CD4-positive, alpha-beta T cell treated with Interleukin-17A for 4 hours (primary cell): ENCODE data around the gene EWSR1.
A peak's percentile ranks its signal among the peaks of the same experiment; 100 is the strongest.

Source experiments
- DNase-seq: peaks from one replicate; pipeline ENCODE4 v3.0.0-alpha.2; 2020; ENCODE audit warnings: mixed read lengths

Gene EWSR1

DNA sequence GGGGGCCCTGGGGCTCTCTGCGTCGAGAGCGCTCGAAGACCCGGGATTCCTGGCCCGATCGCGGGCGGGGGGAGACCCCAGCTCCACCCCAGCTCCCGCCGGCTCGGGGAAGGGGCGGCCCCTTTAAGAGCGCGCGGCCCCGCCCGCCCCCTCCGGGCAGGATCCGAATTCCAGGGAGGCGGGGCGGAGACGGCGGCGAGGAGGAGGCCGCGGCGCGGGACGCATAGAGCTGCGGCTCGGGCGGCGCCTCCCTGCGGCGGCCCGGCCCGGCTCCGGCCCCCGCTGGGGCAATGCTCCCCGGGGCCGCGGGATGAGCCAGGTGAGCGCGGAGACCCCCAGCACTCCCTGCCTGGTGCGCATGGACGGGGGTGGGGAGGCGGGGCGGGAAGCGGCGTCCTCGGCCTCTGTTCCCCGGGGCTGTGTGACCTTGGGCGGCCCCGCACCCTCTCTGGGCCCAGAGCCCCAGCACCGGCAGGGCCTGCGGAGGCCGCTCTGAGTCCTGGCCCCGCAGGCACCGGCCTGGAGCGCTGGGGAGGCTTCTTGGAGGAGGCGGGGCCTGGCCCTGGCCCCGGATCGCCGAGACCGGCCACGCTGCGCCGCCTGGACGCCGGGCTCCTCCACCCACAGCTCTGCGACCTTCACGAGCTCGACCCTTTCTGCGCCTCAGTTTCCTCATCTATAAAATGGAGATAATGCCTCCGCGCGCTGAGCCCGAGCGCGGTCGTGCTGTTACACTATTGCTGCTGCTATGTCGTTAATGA, 38.9 kb downstream of the EWSR1 start:
- peak; percentile 56 for DNase-seq

DNA sequence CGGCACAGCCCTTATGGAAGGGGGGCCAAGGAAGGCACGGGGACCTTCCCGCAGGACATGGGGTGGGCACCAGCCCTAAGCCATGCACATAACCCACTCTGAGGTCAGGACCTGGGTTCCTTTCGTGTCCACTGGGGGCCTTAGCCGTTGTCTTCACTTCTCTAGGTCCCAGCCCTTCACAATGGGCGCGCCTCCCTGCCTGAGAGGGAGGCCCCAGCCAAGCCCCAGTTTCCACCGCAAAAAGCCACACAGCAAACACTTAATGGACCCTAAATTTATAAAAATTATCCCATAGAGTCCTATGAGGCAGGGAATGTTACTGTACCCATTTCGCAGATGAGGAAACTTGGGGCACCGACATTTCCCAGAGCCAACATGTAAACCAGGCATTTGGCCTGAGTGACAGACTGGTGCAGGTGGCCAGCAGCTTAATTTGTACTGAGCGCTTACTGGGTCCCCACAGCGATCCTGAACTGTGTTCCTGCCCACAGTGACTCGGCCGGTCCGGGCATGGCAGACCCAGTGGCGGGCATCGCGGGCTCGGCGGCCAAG, 39.6 kb downstream of the EWSR1 start:
- DNase-seq = no peak

DNA sequence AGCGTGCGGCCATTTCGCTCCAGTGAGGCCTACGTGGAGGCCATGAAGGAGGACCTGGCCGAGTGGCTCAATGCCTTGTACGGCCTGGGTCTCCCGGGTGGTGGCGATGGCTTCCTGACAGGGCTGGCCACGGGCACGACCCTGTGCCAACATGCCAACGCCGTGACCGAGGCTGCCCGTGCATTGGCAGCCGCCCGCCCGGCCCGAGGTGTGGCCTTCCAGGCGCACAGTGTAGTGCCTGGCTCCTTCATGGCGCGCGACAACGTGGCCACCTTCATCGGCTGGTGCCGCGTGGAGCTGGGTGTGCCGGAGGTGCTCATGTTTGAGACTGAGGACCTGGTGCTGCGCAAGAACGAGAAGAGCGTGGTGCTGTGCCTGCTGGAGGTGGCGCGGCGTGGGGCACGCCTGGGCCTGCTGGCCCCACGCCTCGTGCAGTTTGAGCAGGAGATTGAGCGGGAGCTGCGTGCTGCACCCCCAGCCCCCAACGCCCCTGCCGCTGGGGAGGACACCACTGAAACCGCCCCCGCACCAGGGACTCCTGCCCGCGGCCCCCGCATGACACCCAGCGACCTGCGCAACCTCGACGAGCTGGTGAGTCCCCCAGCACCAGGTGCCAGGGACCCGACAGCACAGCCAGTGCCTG, 40.2 kb downstream of the EWSR1 start:
- DNase-seq = no peak

DNA sequence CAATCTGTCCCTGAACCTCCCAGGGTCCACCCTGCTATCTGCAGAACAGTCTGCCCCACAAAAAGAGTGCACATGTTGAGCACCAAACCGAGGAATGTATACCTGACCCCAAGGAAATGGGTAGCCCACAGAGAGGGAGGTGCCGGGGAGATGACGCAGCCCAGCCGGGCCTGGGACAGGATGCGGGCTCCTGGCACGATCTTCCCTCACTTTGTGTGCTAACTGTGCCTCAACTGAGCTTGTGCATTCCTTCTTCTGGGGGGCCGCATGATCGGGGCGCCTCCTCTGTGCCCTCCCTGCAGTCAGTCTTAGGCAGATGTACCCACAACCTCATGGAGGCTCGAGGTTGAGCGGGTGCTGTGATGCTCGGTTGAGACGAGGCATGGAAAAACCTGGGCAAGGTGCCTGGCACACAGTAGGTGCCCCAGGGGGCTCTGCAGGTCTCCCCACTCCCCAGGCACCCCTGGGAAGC, 40.8 kb downstream of the EWSR1 start:
- DNase-seq = peak; percentile 40

DNA sequence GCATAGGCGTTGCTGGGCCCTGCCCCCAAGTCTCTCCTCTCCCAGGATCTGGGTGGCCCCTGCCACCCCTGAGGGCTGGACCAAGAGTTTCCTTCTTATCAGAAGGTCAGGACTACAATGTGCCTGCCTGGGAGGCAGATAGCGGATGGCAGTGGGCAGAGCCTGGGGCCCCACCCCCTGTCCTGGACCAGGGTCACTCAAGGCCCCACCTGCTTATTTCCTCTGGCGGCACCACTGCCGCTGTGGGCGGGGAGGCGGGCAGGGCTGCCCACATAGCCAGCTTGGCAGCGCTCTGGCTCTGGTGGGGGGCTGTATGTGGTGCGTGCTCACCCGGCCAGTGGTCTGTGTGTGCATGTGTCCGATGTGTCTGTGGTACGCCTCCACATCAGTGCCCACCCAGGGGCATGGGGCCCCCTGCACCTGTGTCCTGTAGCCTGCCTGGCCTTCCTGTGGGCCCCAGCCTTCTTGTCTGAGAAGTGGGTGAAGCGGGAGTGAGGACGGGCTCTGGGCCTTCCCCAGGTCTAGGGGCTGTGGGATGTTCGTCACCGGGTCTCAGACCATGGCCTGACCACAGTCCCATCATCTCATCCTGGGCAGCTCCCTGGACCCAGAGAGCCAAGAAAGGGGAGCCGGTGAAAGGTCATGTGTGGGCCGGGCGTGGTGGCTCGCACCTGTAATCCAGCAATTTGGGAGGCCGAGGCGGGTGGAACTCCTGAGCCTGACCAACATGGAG, 41.4 kb downstream of the EWSR1 start:
- DNase-seq = no peak

DNA sequence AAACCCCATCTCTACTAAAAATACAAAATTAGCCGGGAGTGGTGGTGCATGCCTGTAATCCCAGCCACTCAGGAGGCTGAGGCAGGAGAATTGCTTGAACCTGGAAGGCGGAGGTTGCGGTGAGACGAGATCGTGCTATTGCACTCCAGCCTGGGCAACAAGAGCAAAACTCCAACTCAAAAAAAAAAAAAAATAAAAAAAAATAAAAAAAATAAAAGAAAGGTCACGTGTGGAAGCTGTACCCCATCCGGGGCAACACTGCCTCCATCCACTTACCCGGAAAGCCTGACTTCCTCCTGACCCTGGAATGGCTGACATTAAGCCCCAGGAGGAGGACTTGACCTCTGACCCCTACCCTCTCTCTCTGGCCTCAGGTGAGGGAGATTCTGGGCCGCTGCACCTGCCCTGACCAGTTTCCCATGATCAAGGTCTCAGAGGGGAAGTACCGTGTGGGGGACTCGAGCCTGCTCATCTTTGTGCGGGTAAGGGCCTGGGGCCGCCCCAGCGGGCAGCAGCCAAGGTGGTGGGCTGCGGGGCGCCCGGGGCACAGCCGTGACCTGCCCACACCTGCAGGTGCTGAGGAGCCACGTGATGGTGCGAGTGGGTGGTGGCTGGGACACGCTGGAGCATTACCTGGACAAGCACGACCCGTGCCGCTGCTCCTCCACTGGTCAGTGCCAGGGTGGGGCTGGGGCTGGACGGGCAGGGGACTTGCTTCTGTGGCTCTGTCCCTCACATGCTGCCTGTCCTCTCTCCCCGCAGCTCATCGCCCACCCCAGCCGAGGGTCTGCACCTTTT, 42.2 kb downstream of the EWSR1 start:
- DNase-seq = no peak

DNA sequence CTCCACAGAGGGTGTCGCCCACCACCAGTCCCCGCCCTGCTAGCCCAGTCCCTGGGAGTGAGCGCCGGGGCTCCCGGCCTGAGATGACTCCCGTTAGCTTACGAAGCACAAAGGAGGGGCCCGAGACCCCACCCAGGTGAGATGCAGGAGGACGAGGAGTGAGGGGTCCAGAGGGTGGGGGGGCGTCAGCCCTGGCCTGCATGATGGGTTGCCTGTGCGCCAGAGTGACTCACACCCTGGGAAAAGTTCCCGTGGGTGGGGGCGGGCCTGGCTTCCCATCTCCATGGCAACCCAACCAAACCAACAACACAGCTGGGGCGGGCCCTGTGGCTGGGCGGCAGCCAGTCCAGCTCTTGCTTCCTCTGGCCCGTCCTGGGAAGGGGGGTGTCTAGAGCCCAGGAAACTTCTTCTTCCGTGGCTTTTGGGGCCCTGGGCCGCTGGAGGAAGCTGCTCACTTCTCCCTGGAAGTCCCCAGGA, 42.8 kb downstream of the EWSR1 start:
- DNase-seq = peak; percentile 48

DNA sequence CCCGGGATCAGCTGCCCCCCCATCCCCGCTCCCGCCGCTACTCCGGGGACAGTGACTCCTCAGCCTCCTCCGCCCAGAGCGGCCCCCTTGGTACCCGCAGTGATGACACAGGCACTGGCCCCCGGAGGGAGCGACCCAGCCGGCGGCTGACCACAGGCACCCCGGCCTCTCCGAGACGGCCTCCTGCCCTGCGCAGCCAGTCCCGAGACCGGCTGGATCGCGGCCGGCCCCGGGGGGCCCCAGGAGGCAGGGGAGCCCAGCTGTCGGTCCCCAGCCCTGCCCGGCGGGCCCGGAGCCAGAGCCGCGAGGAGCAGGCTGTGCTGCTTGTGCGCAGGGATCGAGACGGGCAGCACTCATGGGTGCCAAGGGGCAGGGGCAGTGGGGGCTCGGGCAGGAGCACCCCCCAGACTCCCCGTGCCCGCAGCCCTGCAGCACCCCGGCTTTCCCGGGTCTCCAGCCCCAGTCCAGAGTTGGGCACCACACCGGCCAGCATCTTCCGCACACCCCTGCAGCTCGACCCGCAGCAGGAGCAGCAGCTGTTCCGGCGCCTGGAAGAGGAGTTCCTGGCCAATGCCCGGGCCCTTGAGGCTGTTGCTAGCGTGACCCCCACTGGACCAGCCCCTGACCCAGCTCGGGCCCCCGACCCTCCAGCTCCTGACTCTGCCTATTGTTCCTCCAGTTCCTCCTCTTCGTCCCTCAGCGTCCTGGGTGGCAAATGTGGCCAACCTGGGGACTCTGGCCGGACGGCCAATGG, 43.6 kb downstream of the EWSR1 start:
- DNase-seq = no peak

DNA sequence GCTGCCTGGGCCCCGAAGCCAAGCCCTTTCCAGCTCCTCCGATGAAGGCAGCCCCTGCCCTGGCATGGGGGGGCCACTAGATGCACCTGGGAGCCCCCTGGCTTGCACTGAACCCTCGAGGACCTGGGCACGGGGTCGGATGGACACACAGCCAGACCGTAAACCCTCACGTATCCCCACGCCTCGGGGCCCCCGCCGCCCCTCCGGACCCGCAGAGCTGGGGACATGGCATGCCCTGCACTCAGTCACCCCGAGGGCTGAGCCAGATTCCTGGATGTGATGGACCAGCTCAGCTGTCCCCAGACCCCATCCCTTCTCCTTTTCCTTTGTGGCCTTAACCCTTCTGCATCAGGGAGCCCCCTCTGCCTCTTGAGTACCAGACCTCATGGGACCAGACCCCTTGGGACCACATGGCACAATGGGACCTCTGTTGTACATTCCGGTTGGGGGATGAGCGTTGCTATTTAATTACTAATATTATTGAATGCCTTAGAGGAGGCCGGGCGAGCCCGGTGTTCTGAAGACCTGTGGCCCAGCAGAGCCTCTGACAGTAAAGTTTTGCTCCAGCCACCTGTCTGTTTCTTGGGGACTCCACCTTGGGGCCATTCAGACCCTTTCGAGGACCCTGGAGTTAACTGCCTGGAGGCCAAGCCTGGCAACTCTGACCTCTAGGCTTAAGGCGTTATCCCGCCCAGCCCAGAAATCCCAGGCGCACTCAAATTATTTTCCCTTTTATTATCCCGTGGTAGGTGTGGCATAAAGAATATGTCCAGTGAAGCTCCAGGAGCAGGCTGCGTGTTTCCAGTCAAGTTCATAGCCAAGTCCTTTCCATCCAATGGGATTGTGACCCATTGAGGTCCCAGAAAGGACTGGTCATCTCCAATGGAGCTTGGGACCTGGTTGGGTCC, 44.4 kb downstream of the EWSR1 start:
- DNase-seq = no peak

DNA sequence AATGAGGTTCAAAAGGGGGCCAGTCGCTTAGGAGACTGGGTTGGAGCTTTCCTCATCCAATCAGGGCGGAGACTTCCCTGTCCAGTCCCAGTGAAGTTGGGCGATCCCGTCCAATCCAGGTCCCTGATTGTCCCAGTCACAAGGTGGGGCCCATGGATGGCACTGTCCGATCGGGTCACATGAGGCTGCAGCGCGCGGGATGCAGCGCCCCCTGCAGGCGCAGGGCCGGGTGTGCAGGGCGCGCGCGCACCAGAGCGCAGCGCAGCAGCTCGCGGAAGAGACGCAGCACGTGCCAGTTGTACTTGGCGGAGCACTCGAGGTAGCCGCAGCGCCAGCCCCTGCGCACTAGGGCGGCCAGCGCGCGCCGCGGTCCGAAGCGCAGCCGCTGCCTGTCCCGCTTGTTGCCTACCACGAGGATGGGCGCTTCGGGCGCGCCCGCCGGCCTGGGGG, 45.1 kb downstream of the EWSR1 start:
- no peak for DNase-seq

DNA sequence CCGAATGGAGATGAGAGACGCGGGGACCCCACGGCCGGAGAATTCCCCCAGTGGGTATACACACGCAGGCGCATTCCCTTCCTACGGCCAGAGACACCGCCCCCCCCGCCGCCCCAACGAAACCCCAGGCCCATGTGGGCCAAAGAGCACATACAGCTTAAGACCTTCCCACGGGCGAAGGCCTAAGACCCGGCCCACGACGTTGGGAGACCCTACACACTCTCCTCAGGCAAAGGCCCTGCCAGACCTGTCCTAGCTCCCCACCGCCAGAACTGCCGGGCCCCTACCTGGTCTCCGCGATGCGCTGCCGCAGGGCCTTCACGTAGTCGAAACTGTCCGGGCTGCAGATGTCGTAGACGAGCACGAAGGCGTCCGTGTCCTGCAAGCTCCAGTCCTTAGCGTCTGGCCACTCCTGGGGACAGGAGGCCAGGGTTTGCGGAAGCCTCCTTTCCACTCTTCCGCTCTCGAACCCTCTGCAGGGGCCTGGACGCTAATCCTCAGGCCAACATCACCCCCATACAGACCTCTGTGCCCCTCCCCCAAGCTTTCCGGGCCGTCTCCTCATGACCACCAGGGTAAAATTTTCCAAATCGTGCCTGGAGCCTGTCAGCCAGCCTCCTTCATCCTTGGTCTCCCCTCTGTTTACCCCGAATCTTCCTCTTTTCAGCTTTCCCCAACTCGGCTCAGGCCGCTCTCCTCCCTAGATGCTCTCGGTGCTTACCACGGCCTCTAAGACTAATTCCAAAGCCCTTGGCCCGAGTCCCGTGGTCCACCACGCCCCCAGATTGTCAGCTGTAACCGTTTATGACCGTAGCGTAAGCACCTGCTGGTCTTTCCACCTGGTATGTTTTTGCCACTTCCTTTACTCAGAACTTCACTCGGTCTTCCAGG, 45.8 kb downstream of the EWSR1 start:
- DNase-seq = no peak

DNA sequence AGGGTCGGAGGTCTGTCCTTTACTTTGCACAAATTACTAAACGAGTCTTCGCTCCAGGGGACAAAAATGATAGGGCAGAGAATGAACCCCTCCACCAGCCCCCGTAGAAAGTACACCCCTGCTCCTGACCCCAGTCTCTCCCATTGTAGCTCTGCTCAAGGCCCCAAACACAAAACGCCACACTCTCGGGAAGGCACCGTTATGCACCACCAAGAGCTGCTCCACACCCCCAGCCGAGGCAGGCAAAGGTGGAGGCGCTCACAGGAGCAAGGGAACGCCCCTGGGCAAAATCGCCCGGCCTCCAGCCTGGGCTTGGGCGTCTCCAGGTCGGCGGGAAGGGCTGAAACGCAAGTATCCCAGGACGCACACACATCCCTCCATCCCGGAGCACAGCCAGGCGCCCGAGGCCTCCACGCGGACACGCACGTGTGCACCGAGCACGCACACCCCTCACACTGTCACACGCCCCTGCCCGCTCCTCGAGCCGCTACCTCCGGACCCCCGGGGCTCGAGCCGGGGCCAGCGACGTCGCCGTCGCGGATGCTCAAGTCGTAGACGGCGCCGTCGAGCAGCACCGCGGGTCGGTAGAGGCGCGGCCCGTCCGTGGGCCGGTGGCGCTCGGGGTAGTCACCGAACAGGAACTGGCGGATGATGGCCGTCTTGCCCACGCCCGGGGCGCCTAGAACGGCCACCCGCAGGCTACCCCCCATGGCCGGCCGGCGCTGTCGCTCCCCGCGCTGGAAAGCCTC, 46.6 kb downstream of the EWSR1 start:
- DNase-seq = no peak

DNA sequence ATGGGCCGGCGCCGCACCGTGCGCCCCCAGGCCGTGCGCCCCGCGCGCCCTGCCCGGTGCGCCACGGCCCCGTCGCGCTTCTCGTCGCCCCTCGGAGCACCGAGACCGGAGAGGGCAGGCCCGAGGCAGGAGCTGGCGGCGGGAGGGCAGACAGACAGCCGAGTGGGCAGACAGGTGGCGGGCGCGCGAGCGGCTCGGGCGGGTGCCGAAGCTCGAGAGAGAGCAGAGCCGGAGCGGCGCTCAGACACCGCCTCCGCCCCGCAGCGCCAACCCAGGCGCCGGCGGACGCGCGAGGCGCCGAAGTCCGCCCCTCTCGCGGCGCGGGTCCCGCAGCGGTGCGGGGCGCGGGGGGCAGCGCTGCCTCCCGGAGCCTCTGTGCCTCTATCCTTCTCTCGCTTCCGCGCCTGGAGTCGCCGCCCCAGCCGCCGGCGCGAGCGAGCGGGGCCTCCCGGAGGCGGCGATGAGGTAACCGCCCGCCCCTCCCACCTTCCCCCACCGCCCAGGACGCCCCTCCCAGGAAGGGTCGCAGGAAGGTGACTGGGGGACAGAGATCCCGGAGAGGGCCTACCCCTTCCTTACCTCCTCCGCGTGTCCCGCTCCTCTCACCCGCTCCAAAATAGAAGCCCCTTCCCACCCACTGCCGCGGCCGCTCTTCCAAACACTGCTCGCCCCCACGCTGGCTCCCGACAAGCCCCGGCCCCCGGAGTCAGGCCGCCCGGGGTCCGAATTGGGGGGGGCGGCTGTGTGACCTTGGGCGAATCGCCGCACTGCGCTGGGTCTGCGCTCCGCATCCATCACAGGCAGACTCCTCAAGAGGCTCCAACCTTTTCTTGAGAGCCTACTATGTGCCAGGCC, 47.4 kb downstream of the EWSR1 start, which contains the start of gene RASL10A:
Gene RASL10A (minus strand): TSS at position 412 of the 855 bp plus-strand sequence. CDS start 451 bp downstream, outside the sequence.
- DNase-seq = no peak

DNA sequence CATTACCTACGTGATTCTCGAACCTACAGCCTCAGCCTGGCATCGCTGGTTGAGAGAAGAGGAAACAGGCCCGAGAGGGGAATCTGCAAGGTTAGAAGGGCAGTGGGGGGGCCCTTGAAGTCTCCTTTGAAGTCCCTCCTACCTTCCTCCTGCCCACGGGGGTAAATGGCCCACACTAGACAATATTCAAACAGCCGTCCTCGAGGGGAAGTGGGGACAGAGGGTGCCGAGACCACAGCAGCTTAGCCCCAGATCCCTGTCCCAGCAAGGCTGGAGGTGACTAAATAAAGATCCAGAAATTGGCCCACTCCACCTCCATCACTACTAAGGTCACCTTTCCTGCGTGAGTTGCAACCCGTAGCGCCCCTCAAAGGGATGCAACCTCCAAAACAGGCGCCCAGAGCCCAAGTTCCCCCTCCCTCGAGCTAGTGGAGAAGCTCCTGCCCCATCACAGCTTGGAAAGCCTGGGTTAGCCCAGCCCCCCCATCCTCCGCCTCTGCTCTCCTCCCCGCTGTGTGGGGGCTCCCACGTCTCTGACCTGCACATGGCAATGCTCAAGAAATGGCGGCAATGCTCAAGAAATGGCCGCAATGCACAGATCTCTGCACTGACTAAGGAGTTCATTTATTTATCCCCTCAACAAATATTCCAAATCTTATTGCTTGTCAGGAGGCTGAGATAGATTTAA, 48.2 kb downstream of the EWSR1 start:
- DNase-seq = no peak

DNA sequence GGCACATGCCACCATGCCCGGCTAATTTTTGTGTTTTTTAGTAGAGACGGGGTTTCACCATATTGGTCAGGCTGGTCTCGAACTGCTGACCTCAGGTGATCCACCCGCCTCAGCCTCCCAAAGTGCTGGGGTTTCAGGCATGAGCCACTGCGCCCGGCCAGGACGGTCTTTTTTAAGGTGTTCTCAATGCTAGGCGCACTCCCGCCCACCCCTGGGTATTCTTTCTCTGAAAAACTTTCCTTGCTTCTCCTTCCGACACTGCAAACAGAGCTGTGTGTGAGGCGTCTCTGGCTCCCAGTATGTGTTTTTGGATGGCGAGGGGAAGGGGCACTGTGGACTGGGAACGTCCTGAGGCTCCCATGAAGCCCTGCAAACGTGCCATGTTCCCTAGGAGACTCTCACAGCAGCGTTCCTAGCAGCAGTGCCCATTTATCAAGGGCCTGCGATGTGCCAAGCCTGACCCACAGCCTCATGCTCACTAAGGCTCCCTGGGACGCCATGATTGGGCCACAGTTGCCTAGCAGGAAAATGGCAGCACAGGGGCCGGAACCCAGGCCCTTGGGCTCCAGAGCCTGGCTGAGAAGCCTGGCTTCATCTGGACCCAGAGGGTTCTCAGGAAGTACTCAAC, 49.9 kb downstream of the EWSR1 start:
- DNase-seq = no peak

DNA sequence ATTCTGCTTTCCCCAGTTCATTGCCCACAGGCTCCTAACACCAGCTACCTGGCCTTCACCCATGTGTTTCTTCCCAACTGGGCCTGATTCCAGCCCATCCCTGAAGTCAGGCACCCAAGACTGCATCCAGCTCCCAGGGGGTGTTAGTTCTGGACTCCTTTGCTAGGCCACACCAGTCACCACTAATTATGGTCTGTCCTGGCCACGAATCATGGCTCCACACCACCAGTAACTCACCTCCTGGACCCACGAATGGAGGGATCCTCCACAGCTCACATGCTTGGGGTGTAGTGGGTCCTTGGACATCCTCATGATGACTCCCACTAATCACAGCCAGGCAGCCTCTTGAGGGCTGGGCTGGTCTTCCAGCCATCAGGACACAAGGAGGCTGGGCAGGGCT, 51.0 kb downstream of the EWSR1 start:
- DNase-seq = no peak
